ENCODE measurements around the gene PRR5L.

Gene PRR5L

GRCh38 chr11:36278531-36279282 is 17.4 kb upstream of the PRR5L start:
- no peak for DNase-seq (ENCODE audit: insufficient read length, low spot score)
- TF ChIP-seq SPI1 (IDR thresholded peaks at IDR 0.05; ENCODE audit: low read depth, low read length) = no peak
- TF ChIP-seq POLR2AphosphoS5 (IDR thresholded peaks at IDR 0.05; ENCODE audit: low read depth, low read length) = no peak
- no peak for TF ChIP-seq POU2F2 (IDR thresholded peaks at IDR 0.05; ENCODE audit: low read depth, low read length)
- TF ChIP-seq PAX5 (IDR thresholded peaks at IDR 0.05; ENCODE audit: insufficient read depth, low read length, severe bottlenecking) = peak; percentile 27
- TF ChIP-seq POLR2A (IDR thresholded peaks at IDR 0.05; ENCODE audit: low read depth, low read length) = no peak
- no peak for TF ChIP-seq TAF1 (IDR thresholded peaks at IDR 0.05; ENCODE audit: low read depth, low read length)
- no peak for FAIRE-seq

DNA sequence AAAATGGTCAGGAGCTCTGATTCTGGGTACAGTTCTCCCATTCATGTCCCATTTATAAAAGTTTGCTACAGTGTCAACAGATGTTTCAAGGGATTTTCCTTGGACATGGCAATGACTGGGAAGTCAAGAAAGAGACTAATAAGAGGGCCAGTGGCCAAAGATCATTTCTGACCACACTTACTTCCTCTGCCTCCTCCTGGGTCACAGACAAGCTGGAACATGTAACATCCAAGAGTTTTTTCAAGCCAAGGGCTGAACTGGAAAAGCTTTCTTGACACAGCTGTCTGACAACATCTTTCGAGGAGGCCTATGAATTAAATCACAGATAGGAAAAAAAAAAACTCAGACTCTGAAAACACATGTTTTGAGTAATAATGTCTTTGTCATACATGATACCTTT is 15.6 kb upstream of the PRR5L start:
- FAIRE-seq (no peak), DNase-seq (ENCODE audit: insufficient read length, low spot score) (no peak)
- TF ChIP-seq TAF1 (IDR thresholded peaks at IDR 0.05; ENCODE audit: low read depth, low read length) (no peak), PAX5 (IDR thresholded peaks at IDR 0.05; ENCODE audit: insufficient read depth, low read length, severe bottlenecking) (no peak)

GRCh38 chr11:36281850-36282249 is 14.2 kb upstream of the PRR5L start:
- no peak for DNase-seq (ENCODE audit: insufficient read length, low spot score)
- no peak for FAIRE-seq
- TF ChIP-seq SPI1 (IDR thresholded peaks at IDR 0.05; ENCODE audit: low read depth, low read length) (no peak), POLR2A (IDR thresholded peaks at IDR 0.05; ENCODE audit: low read depth, low read length) (no peak)

- no peak for FAIRE-seq
- DNase-seq (ENCODE audit: insufficient read length, low spot score) = no peak
- TF ChIP-seq PAX5 (IDR thresholded peaks at IDR 0.05; ENCODE audit: insufficient read depth, low read length, severe bottlenecking) = no peak
- no peak for TF ChIP-seq SPI1 (IDR thresholded peaks at IDR 0.05; ENCODE audit: low read depth, low read length)
- no peak for TF ChIP-seq POLR2A (IDR thresholded peaks at IDR 0.05; ENCODE audit: low read depth, low read length)
- TF ChIP-seq POU2F2 (IDR thresholded peaks at IDR 0.05; ENCODE audit: low read depth, low read length) = no peak
- no peak for TF ChIP-seq POLR2AphosphoS5 (IDR thresholded peaks at IDR 0.05; ENCODE audit: low read depth, low read length)
- no peak for TF ChIP-seq TAF1 (IDR thresholded peaks at IDR 0.05; ENCODE audit: low read depth, low read length)
These were observed 13.2 kb upstream of the PRR5L start for GRCh38 chr11:36282926-36283325.

DNA sequence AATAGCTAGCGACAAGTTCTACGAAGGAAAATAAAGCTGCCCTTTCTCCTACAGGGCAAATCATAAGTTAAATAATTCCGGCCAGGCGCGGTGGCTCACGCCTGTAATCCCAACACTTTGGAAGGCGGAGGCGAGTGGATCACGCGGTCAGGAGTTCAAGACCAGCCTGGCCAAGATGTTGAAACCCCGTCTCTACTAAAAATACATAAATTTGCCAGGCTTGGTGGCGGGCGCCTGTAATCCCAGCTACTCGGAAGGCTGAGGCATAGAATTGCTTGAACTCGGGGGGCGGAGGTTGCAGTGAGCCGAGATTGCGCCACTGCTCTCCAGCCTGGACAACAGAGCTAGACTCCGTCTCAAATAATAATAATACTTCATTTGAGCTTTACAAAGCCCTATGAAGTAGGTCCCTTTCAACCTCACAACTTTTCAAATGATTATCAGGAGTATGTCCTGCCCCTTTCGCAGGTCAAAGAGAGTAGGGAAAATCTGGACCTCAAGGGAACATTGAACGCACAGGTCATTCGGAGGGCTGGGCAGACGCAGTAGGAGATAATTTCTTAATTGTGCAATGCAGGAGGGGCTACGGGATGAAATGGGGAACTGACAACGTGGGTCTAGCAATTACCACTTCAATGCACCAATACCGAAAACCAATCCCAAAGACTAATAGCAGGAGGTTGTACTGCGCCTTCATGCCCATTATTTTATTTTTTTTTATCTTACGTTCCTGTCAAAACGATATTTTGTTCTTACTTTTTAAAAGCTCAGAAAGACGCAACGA is 7.5 kb upstream of the PRR5L start:
- DNase-seq (ENCODE audit: insufficient read length, low spot score) (no peak), FAIRE-seq (no peak)
- TF ChIP-seq SPI1 (IDR thresholded peaks at IDR 0.05; ENCODE audit: low read depth, low read length) = peak; percentile 65
- no peak for TF ChIP-seq POLR2AphosphoS5 (IDR thresholded peaks at IDR 0.05; ENCODE audit: low read depth, low read length)

GRCh38 chr11:36289226-36289852 is 6.7 kb upstream of the PRR5L start, which contains the start of gene COMMD9:
COMMD9 (minus strand) TSS chr11:36289424; CDS start chr11:36289412, 12 bp downstream.
- peak; percentile 76; the same call in 1 of the 2 replicates for TF ChIP-seq POLR2AphosphoS5 (IDR thresholded peaks at IDR 0.05; ENCODE audit: low read depth, low read length)
- no peak for TF ChIP-seq PAX5 (IDR thresholded peaks at IDR 0.05; ENCODE audit: insufficient read depth, low read length, severe bottlenecking)
- peak; percentile 83 for TF ChIP-seq TAF1 (IDR thresholded peaks at IDR 0.05; ENCODE audit: low read depth, low read length)
- TF ChIP-seq POU2F2 (IDR thresholded peaks at IDR 0.05; ENCODE audit: low read depth, low read length) = peak; percentile 79
- peak; percentile 82 for TF ChIP-seq POLR2A (IDR thresholded peaks at IDR 0.05; ENCODE audit: low read depth, low read length)
- 0 out of 2 replicates have a peak, but pooled peaks have one; percentile 19 for TF ChIP-seq SPI1 (IDR thresholded peaks at IDR 0.05; ENCODE audit: low read depth, low read length)
- DNase-seq (ENCODE audit: insufficient read length, low spot score) (peak; percentile 80), FAIRE-seq (peak; percentile 98)

- peak; percentile 83 for FAIRE-seq
These were observed 3.8 kb upstream of the PRR5L start for GRCh38 chr11:36292311-36292722.

DNA sequence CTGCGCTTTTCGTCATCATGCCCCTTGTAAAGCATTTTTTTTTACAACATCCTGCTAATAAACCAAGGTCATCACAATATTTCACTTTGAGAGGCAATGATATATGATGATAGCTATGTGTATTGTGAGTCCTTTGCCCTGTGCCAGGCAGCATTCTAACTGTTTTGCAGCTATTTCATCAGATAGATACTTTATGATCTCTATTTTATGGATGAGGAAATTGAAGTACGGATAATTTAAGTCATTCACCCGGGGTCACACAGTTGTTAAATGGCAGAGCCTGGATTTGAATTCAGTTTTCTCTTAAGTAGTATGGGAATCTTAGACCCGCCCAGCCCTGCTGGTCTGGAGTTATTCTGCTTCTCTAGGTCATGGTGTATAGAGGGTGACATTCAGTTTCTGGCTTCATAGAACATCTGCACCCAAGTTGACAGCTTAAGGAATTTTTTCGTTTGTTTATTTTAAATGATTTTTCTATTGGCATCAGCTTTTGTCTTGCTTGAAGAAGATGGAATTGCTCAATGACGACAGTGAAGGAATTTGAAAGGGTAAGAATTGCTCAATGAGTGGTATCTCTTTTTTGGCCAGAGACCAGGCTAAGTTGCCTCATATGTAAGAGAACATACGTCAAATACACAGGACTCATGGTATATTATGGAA is 926 bp downstream of the PRR5L start:
- TF ChIP-seq TAF1 (IDR thresholded peaks at IDR 0.05; ENCODE audit: low read depth, low read length) = no peak
- TF ChIP-seq POU2F2 (IDR thresholded peaks at IDR 0.05; ENCODE audit: low read depth, low read length) = no peak
- TF ChIP-seq POLR2A (IDR thresholded peaks at IDR 0.05; ENCODE audit: low read depth, low read length) = no peak
- no peak for TF ChIP-seq SPI1 (IDR thresholded peaks at IDR 0.05; ENCODE audit: low read depth, low read length)
- TF ChIP-seq POLR2AphosphoS5 (IDR thresholded peaks at IDR 0.05; ENCODE audit: low read depth, low read length) = no peak
- TF ChIP-seq PAX5 (IDR thresholded peaks at IDR 0.05; ENCODE audit: insufficient read depth, low read length, severe bottlenecking) = no peak
- no peak for FAIRE-seq
- no peak for DNase-seq (ENCODE audit: insufficient read length, low spot score)

More at GRCh38 chr11:36292311-36292722, 3.8 kb upstream of the PRR5L start:
- TF ChIP-seq POU2F2 (IDR thresholded peaks at IDR 0.05; ENCODE audit: low read depth, low read length) (no peak), SPI1 (IDR thresholded peaks at IDR 0.05; ENCODE audit: low read depth, low read length) (peak; percentile 45; the same call in 1 of the 2 replicates)
- DNase-seq (ENCODE audit: insufficient read length, low spot score) = peak; percentile 39

- TF ChIP-seq PAX5 (IDR thresholded peaks at IDR 0.05; ENCODE audit: insufficient read depth, low read length, severe bottlenecking) (no peak), POU2F2 (IDR thresholded peaks at IDR 0.05; ENCODE audit: low read depth, low read length) (no peak), SPI1 (IDR thresholded peaks at IDR 0.05; ENCODE audit: low read depth, low read length) (no peak), TAF1 (IDR thresholded peaks at IDR 0.05; ENCODE audit: low read depth, low read length) (no peak), POLR2A (IDR thresholded peaks at IDR 0.05; ENCODE audit: low read depth, low read length) (no peak), POLR2AphosphoS5 (IDR thresholded peaks at IDR 0.05; ENCODE audit: low read depth, low read length) (no peak)
- no peak for DNase-seq (ENCODE audit: insufficient read length, low spot score)
- no peak for FAIRE-seq
These were observed 4.6 kb downstream of the PRR5L start for GRCh38 chr11:36300650-36301049.

Measured in GM12891 (cell line).